Skeletal muscle satellite cell (primary cell): ENCODE results near the gene ARHGAP28.

Experiments used
- H3K27me3 ChIP-seq: 2 replicates; pipeline ENCODE4 v1.7.0; 2013; ENCODE audit warnings: low read length; ENCODE audit not compliant: control insufficient read depth, insufficient read depth
- H3K36me3 ChIP-seq: 2 replicates; pipeline ENCODE4 v1.7.0; 2013; ENCODE audit warnings: mild to moderate bottlenecking, control low read depth, low read length; ENCODE audit not compliant: insufficient read depth
- H3K4me1 ChIP-seq: 2 replicates; pipeline ENCODE4 v1.7.0; 2013; ENCODE audit warnings: low read length; ENCODE audit not compliant: control insufficient read depth, insufficient read depth
- H3K4me2 ChIP-seq: 2 replicates; pipeline ENCODE4 v1.7.0; 2013; ENCODE audit warnings: mild to moderate bottlenecking, low read length
- H3K4me3 ChIP-seq: 2 replicates; pipeline ENCODE4 v1.7.0; 2013; ENCODE audit warnings: low read length
- H3K9ac ChIP-seq: 2 replicates; pipeline ENCODE4 v1.7.0; 2013; ENCODE audit warnings: mild to moderate bottlenecking, low read depth, low read length, moderate library complexity
- H3K9me3 ChIP-seq: replicated peaks from 2 replicates; pipeline ENCODE4 v1.7.0; 2013; ENCODE audit warnings: mild to moderate bottlenecking, control low read depth, low read length

Gene ARHGAP28

GRCh38 chr18:6941996-6942395 lies 212.5 kb downstream of the ARHGAP28 start:
- Histone ChIP-seq H3K27me3 (no peaks in the 10 kb centered on the region), H3K4me1 (no peaks in the 10 kb centered on the region)

GRCh38 chr18:6942742-6943141 lies 213.2 kb downstream of the ARHGAP28 start:
- H3K4me1 ChIP-seq, result no peaks in the 10 kb centered on the region
- H3K36me3 ChIP-seq, result no peaks in the 10 kb centered on the region
- no peak overlapping the region for H3K9ac ChIP-seq
- no peak overlapping the region for H3K4me2 ChIP-seq
- no peaks in the 10 kb centered on the region for H3K9me3 ChIP-seq
- no peaks in the 10 kb centered on the region for H3K27me3 ChIP-seq
- no peak overlapping the region for H3K4me3 ChIP-seq

More at GRCh38 chr18:6941996-6942395, 212.5 kb downstream of the ARHGAP28 start:
- Histone ChIP-seq H3K4me3 (no peak overlapping the region), H3K4me2 (no peak overlapping the region), H3K9me3 (no peaks in the 10 kb centered on the region), H3K36me3 (no peaks in the 10 kb centered on the region), H3K9ac (no peak overlapping the region)

DNA sequence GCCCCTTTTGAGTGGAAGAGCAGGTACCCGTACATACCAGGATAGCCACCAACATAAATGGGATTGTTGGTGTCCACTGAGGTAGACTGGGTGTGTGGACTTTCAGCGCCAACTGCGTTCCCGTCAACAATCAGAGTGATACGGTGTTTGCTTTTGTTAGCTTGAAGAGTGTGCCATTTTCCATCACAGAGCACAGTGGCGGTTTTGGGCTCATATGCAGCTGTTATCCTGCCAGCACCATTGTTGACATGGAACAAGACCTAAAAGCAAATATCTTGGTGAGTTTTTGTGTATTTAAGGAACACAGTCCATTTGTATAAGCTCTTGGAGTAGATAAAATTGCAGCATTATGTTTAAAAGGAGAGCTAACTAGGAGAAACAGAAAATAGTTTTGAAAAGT lies 213.6 kb downstream of the ARHGAP28 start:
- H3K36me3 ChIP-seq, result no peaks in the 10 kb centered on the region
- H3K4me3 ChIP-seq, result no peak overlapping the region
- no peaks in the 10 kb centered on the region for H3K4me1 ChIP-seq
- H3K9ac ChIP-seq, result no peak overlapping the region
- H3K9me3 ChIP-seq, result no peaks in the 10 kb centered on the region
- no peaks in the 10 kb centered on the region for H3K27me3 ChIP-seq
- H3K4me2 ChIP-seq, result no peak overlapping the region

DNA sequence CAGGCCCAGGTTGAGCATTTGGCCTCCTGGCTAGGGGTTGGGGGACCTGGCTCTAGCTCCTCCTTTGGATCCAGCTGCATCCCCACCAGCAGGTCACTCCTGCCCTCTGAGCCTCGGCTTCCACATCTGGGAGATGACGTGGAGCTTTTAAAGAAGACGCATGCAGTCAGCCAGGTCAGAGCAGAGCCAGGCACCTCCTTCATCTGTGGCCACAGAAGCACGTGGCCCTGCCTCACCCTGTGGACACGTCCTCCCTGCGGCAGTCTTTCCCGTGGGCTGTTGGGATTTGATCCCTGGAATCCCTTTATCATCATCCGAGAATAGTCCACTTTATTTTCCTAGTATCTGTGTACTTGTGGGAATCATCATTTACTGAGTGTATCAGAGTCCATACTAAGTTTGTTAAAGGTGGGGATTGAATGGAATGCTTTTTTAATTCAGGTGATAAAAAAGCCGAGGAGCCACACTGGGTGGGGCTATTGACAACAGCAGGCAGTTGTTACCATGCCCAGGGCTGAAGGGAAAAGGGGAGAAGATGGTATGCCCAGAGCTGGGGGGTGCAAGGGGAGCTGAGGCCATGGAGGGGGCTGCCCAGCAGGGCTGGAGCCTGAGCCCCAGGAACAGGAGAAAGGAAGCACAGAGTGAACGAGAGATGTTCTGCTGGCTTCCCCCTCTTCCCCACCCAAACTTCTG lies 218.0 kb downstream of the ARHGAP28 start:
- Histone ChIP-seq H3K27me3 (no peaks in the 10 kb centered on the region), H3K36me3 (no peaks in the 10 kb centered on the region), H3K4me1 (no peaks in the 10 kb centered on the region), H3K4me2 (no peak overlapping the region), H3K9ac (no peak overlapping the region), H3K9me3 (no peaks in the 10 kb centered on the region), H3K4me3 (no peak overlapping the region)

DNA sequence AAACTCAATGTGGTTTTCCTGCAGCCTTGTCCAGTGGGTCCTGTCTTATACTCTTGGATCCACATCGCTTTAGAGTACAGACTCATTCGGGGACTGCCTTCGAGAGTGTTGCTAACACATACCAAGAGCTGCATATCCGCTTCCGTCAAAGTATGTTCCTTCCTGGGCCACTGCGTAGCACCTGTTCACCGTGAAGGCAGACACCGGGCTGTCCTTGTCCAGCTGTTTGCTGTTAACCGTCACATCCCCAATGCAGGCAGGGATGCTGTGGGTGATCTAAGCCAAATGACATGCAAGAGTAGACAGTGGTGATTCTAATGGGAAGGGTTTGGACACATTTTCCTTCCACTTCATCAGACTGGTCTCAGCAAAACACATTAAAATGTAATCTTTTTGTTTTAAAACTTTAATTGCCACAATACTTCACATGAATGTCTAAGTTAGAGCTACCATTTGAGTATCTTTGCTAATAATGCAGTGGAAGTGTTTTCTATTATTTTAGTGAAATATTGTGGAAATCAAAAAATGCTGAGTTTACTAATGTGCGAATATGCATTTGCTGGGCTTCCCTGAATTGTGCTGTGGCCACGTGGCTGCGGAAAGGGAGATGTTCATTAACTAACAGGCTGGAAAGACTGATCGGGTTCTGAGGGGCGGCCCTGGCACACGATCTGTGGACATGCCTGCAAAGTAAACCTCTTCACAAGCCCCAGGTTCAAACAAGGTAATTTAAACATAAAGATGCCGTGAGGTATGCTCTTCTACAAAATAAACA lies 219.0 kb downstream of the ARHGAP28 start:
- Histone ChIP-seq H3K27me3 (no peaks in the 10 kb centered on the region), H3K36me3 (peaks cover under 1% of the 10 kb centered on the region), H3K4me2 (no peak overlapping the region), H3K4me1 (no peaks in the 10 kb centered on the region), H3K9me3 (no peaks in the 10 kb centered on the region), H3K9ac (no peak overlapping the region), H3K4me3 (no peak overlapping the region)

DNA sequence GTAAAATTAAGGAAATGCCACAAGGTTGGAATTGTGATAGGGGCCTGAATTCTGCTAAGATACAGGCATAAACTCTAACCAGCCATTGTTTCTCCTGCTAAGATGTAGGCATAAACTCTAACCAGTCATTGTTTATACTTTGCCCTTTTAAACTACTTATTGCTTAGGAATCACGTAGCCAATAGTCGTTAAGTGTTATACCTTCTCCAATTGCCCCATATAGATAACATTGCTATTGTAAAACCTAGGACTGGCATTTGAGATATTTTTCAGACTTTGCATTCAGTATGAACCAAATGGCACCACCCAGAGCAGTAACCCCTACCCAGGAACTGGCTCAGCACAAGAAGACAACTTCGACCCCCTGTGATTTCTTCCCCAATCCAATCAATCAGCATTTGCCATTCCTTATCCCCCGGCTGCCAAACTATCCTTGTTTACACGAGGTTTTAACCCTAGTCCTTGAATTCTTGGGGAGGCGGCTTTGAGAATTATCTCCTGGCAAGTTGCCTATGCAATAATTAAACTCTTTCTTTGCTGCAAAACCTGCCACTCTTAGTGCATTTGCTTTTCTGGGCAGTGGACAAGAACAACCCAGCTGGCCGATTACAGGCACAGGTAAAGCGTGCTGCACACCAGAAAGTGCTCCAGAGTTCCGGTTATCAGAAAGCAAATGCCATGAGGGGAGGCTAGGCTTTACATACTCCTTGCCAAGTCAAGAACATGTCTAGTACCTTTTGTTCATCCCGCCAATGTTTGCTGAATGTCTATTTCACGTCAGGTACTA lies 220.5 kb downstream of the ARHGAP28 start:
- Histone ChIP-seq H3K27me3 (no peaks in the 10 kb centered on the region), H3K4me3 (no peak overlapping the region), H3K9ac (no peak overlapping the region), H3K4me1 (no peaks in the 10 kb centered on the region), H3K9me3 (no peaks in the 10 kb centered on the region), H3K36me3 (peaks cover 3% of the 10 kb centered on the region), H3K4me2 (no peak overlapping the region)

DNA sequence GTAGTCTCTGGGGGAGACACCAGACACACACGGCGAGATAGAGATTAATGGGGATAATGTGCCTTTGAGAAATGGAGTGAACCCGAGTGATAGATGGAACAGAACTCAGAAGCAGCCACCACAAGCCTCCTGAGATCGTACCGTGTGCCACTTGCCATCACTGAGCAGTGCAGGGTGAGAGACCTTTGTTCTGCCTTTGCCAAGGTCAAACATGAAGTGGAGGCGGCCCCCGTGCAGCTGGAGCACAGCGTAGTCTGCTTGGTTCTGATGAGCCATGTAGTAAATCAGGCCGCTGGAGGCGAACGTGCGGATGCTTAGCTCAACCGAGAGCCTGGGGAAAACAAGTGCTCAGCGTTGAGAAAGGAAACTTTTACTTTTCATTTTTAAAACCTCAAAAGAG lies 221.1 kb downstream of the ARHGAP28 start:
- Histone ChIP-seq H3K9ac (no peak overlapping the region), H3K9me3 (no peaks in the 10 kb centered on the region), H3K4me1 (no peaks in the 10 kb centered on the region), H3K4me3 (no peak overlapping the region), H3K4me2 (no peak overlapping the region), H3K27me3 (no peaks in the 10 kb centered on the region), H3K36me3 (peaks cover 3% of the 10 kb centered on the region)

GRCh38 chr18:6951336-6952090 lies 222.0 kb downstream of the ARHGAP28 start:
- Histone ChIP-seq H3K36me3 (peaks cover 3% of the 10 kb centered on the region), H3K4me3 (no peak overlapping the region), H3K9me3 (no peaks in the 10 kb centered on the region), H3K27me3 (no peaks in the 10 kb centered on the region), H3K4me1 (no peaks in the 10 kb centered on the region), H3K9ac (no peak overlapping the region), H3K4me2 (no peak overlapping the region)

GRCh38 chr18:6954501-6954900 lies 225.0 kb downstream of the ARHGAP28 start:
- H3K9ac ChIP-seq, result no peak overlapping the region
- H3K9me3 ChIP-seq, result no peaks in the 10 kb centered on the region
- no peak overlapping the region for H3K4me3 ChIP-seq
- peaks cover 3% of the 10 kb centered on the region for H3K36me3 ChIP-seq
- no peak overlapping the region for H3K4me2 ChIP-seq
- H3K27me3 ChIP-seq, result no peaks in the 10 kb centered on the region
- no peaks in the 10 kb centered on the region for H3K4me1 ChIP-seq

- H3K36me3 ChIP-seq, result peaks cover 7% of the 10 kb centered on the region
- H3K27me3 ChIP-seq, result no peaks in the 10 kb centered on the region
- H3K4me2 ChIP-seq, result no peak overlapping the region
- no peak overlapping the region for H3K9ac ChIP-seq
- H3K4me1 ChIP-seq, result no peaks in the 10 kb centered on the region
- H3K4me3 ChIP-seq, result no peak overlapping the region
- no peaks in the 10 kb centered on the region for H3K9me3 ChIP-seq
Observed at GRCh38 chr18:6955304-6955703, 225.8 kb downstream of the ARHGAP28 start.

GRCh38 chr18:6956495-6956894 lies 227.0 kb downstream of the ARHGAP28 start:
- Histone ChIP-seq H3K4me1 (peaks cover 6% of the 10 kb centered on the region), H3K27me3 (no peaks in the 10 kb centered on the region), H3K36me3 (peaks cover 10% of the 10 kb centered on the region), H3K9me3 (no peaks in the 10 kb centered on the region), H3K4me2 (no peak overlapping the region), H3K9ac (no peak overlapping the region), H3K4me3 (no peak overlapping the region)
